ENCODE data around the gene CACNB3. TPM values are rescaled to one million over a fixed set of nuclear protein-coding genes. Genes with fewer than 3 reads are reported as not detected.

The CACNB3 gene
- total RNA-seq, 4 donors from 2014 or later = 13.4 to 19.5 (median 14.0) TPM

GRCh38 chr12:48795550-48796455, 22.5 kb upstream of the CACNB3 start:
- no peak for DNase-seq
- Histone ChIP-seq H3K27ac (peak overlapping the region; percentile 42 to 67 (median 55)), H3K4me3 (no peak overlapping the region), H3K4me1 (peaks cover 6 to 20% (median 7%) of the 10 kb centered on the region in 3 donors), H3K36me3 (no peaks in the 10 kb centered on the region), H3K27me3 (peaks cover 0 to 17% (median 0%) of the 10 kb centered on the region in 4 donors), H3K9me3 (no peaks in the 10 kb centered on the region)
- WGBS, 2 donors = 13 to 24% methylated on average over 7 to 12 of the region's 12 CpGs
- intact Hi-C loops (cut with DNase I) = loop anchor here (5.0 kb wide), 1 partner anchor 44 kb away; no protein-coding TSS in a partner anchor
- no peak for TF ChIP-seq POLR2A (IDR thresholded peaks at IDR 0.05)
- TF ChIP-seq, protein P1, sequence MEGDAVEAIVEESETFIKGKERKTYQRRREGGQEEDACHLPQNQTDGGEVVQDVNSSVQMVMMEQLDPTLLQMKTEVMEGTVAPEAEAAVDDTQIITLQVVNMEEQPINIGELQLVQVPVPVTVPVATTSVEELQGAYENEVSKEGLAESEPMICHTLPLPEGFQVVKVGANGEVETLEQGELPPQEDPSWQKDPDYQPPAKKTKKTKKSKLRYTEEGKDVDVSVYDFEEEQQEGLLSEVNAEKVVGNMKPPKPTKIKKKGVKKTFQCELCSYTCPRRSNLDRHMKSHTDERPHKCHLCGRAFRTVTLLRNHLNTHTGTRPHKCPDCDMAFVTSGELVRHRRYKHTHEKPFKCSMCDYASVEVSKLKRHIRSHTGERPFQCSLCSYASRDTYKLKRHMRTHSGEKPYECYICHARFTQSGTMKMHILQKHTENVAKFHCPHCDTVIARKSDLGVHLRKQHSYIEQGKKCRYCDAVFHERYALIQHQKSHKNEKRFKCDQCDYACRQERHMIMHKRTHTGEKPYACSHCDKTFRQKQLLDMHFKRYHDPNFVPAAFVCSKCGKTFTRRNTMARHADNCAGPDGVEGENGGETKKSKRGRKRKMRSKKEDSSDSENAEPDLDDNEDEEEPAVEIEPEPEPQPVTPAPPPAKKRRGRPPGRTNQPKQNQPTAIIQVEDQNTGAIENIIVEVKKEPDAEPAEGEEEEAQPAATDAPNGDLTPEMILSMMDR (IDR thresholded peaks at IDR 0.05) = peak; percentile 87 to 99 (median 98)

- Histone ChIP-seq H3K4me1 (peaks cover 6 to 20% (median 7%) of the 10 kb centered on the region in 3 donors), H3K27ac (no peak overlapping the region), H3K36me3 (no peaks in the 10 kb centered on the region), H3K4me3 (no peak overlapping the region), H3K9me3 (no peaks in the 10 kb centered on the region), H3K27me3 (peaks cover 0 to 21% (median 0%) of the 10 kb centered on the region in 4 donors)
- intact Hi-C loops (cut with DNase I) = loop anchor here (5.0 kb wide), 1 partner anchor 45 kb away; no protein-coding TSS in a partner anchor
- 69 to 80% methylated on average over 3 of the region's 3 CpGs for WGBS, 2 donors
- no peak for DNase-seq
- TF ChIP-seq, protein P1 (IDR thresholded peaks at IDR 0.05) = no peak
- TF ChIP-seq POLR2A (IDR thresholded peaks at IDR 0.05) = no peak
Measured at GRCh38 chr12:48796976-48797375, 21.3 kb upstream of the CACNB3 start.

DNA sequence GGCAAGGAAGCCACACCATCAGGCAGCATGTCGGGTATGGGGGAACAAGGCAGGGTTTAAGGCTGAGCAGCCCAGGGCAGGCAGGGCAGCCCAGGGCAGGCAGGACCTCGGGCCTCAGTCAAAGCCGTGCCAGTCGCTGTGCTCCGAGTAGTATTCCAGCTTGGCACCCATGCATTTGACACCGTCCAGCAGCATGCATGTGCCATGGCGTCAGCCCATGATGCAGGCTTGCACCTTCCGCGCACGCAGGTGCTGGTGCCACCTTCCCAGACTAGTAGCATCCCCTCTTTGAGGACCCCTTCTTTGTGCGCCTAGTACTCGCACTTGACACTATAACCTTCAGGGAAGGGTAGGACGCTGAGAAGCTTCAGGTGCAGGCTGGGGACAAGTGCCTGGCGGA, 17.8 kb upstream of the CACNB3 start:
- TF ChIP-seq, protein P1 (IDR thresholded peaks at IDR 0.05) = no peak
- no peak for TF ChIP-seq POLR2A (IDR thresholded peaks at IDR 0.05)
- intact Hi-C loops (cut with DNase I) = no loop called here
- DNase-seq = no peak
- Histone ChIP-seq H3K27me3 (peaks cover 0 to 21% (median 0%) of the 10 kb centered on the region in 4 donors), H3K27ac (no peak overlapping the region), H3K36me3 (no peaks in the 10 kb centered on the region), H3K9me3 (no peaks in the 10 kb centered on the region), H3K4me3 (no peak overlapping the region), H3K4me1 (peaks cover 3 to 7% (median 3%) of the 10 kb centered on the region in 3 donors)
- WGBS, 2 donors = 73 to 77% methylated on average over 6 to 8 of the region's 14 CpGs

DNA sequence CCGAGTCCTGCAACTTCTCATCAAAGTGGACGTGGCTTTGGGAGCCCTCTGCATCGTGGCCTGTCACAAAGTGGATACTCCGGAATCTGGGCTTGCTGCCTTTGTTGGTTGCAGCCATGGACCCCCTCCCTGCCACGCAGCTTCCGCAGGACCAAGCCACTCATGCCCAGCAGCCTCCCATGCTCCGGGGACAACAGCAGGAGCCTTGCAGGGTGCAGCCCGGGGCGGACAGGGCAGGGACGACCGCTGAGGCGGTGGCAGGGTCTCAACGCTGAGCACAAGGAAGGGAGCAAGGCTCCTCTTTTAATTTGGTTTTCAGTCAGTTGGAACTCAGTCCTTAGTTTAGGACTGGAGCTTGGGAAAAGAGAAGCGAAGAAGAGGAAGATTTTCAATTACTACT, 17.3 kb upstream of the CACNB3 start:
- intact Hi-C loops (cut with DNase I) = no loop called here
- H3K27ac ChIP-seq = no peak overlapping the region
- no peak for DNase-seq
- H3K4me3 ChIP-seq = no peak overlapping the region
- H3K36me3 ChIP-seq = no peaks in the 10 kb centered on the region
- peaks cover 0 to 21% (median 0%) of the 10 kb centered on the region in 4 donors for H3K27me3 ChIP-seq
- H3K4me1 ChIP-seq = peaks cover 0 to 1% (median 0%) of the 10 kb centered on the region in 3 donors
- no peaks in the 10 kb centered on the region for H3K9me3 ChIP-seq
- TF ChIP-seq, protein P1 (IDR thresholded peaks at IDR 0.05) = no peak
- TF ChIP-seq POLR2A (IDR thresholded peaks at IDR 0.05) = no peak
- WGBS, 2 donors = 58 to 88% methylated on average over 6 to 13 of the region's 14 CpGs

- peaks cover 0 to 21% (median 0%) of the 10 kb centered on the region in 4 donors for H3K27me3 ChIP-seq
- no peaks in the 10 kb centered on the region for H3K9me3 ChIP-seq
- no peaks in the 10 kb centered on the region for H3K4me1 ChIP-seq
- no peak overlapping the region for H3K4me3 ChIP-seq
- no peaks in the 10 kb centered on the region for H3K36me3 ChIP-seq
- WGBS, 2 donors = 29 to 62% methylated on average over 1 of the region's 1 CpG
- no peak for DNase-seq
- TF ChIP-seq POLR2A (IDR thresholded peaks at IDR 0.05) = no peak
- TF ChIP-seq, protein P1 (IDR thresholded peaks at IDR 0.05) = no peak
- H3K27ac ChIP-seq = no peak overlapping the region
- intact Hi-C loops (cut with DNase I) = no loop called here
Measured at GRCh38 chr12:48803675-48804074, 14.6 kb upstream of the CACNB3 start.
